22Rv1 (cell line): ENCODE results near the gene TMEM178B.

Source experiments
- H3K27ac ChIP-seq: fragments of 450-650 bp; 2 replicates; pipeline ENCODE4 v1.5.1; 2017
- CTCF ChIP-seq: fragments of 450-650 bp; IDR thresholded peaks from 2 replicates; pipeline ENCODE4 v1.5.1; 2017; ENCODE audit warnings: mild to moderate bottlenecking
- ZFX ChIP-seq: fragments of 450-650 bp; IDR thresholded peaks from 2 replicates; pipeline ENCODE4 v1.6.1; 2017; ENCODE audit warnings: antibody characterized with exemption, borderline replicate concordance

TMEM178B gene

GRCh38 chr7:141043616-141044015 is 30.2 kb upstream of the TMEM178B start:
- no peak for TF ChIP-seq ZFX
- no peak for TF ChIP-seq CTCF
- H3K27ac ChIP-seq: no peak overlapping the region

- H3K27ac ChIP-seq: no peak overlapping the region
Measured at GRCh38 chr7:141045126-141045841, 28.6 kb upstream of the TMEM178B start.

DNA sequence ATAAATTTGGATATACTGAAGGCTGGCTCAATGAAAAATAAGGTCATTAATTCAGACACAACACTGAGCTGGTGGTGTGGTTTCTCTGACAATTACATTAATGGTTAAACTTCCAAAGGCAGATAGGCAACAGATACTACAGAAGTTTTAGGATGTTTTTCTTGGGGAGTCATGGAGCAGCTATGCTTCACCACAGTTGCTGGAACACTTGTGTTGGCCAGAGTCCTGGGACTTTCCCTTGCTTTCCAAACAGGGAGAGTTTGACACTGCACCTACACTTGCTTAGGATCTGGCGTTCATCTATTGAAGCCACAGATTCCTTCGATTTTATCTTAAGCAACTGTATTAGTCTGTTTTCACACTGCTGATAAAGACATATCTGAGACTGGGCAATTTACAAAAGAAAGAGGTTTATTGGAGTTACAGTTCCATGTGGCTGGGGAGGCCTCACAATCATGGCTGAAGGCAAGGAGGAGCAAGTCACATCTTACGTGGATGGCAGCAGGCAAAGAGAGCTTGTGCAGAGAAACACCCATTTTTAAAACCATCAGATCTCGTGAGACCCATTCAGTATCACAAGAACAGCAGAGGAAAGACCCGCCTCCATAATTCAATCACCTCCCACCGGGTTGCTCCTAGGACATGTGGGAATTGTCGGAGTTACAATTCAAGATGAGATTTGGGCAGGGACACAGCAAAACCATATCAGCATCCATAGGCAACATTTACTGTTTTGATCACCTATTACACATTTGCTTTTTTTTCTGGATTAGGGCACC is 27.8 kb upstream of the TMEM178B start:
- no peak for TF ChIP-seq CTCF
- TF ChIP-seq ZFX: no peak
- no peak overlapping the region for H3K27ac ChIP-seq

More at GRCh38 chr7:141045126-141045841, 28.6 kb upstream of the TMEM178B start:
- TF ChIP-seq CTCF: no peak
- no peak for TF ChIP-seq ZFX

DNA sequence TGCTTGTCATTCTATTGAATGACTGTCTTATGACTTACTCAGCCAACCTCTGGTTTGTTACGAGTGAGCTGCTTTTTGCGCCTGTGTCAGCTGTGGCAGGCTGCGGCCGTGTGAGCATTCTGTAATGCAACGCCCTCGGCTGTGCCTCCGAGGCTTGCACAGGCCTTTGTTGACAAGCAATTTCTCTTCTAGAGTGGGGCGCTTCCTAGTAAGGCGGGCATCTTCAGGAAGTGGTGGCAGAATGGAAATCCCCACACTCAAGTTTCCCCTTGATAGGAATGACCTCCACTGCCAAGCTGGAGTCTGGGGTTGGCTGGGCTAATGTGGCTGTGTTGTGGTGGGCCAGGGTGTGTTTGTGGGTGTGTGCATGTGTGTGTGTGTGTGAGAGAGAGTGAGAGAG is 20.2 kb upstream of the TMEM178B start:
- TF ChIP-seq CTCF (no peak), ZFX (no peak)
- no peak overlapping the region for H3K27ac ChIP-seq

DNA sequence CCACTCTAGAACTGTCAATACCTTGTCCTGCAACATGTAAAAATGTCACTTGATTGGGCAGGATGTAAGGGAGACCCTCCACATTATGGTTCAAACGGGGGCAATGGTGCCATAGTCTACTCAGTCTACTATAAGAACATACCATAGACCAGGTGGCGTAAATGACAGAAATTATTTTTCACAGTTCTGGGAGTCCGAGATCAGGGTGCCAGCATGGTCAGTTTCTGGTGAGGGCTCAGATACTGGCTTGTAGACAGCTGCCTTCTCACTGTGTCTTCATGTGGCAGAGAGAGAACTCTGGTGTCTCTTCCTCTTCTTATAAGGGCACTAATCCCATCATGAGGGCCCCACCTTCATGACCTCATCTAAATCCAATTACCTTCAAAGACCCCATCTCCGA is 18.7 kb upstream of the TMEM178B start:
- no peak overlapping the region for H3K27ac ChIP-seq
- TF ChIP-seq CTCF: no peak
- TF ChIP-seq ZFX: no peak

DNA sequence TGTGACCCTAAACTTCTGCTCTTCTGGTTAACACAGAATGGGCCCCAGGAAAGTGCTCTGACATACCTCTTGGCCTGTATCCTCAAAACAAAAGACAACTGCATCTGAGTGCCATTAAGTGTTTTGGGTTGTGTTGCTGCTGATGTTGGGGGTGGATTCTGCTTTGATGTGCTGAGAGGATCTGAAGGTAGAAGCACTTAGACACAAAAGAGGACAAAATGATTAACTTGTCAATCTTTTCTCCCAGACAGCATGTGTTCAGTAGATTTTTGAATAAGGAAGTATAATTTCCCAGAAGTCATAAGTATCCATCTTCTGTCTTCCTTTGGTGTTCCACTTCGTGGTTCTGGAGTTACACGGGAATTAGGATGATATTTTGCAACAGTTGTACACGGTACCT is 16.1 kb upstream of the TMEM178B start:
- H3K27ac ChIP-seq: no peak overlapping the region
- TF ChIP-seq ZFX: no peak
- no peak for TF ChIP-seq CTCF

- peak overlapping the region; percentile 65 for H3K27ac ChIP-seq
Measured at GRCh38 chr7:141067856-141068255, 6.0 kb upstream of the TMEM178B start.
